Measurements from ENCODE around the gene CA10.

- TF ChIP-seq CTCF (IDR thresholded peaks at IDR 0.05) (no peak), POLR2A (IDR thresholded peaks at IDR 0.05) (no peak), POLR2AphosphoS5 (IDR thresholded peaks at IDR 0.05) (no peak), EP300 (IDR thresholded peaks at IDR 0.05; ENCODE audit: low read depth) (no peak)
Observed at GRCh38 chr17:52024300-52024870, 134.1 kb downstream of the CA10 start.

All from transverse colon (tissue), 4 donors.